ENCODE measurements around the gene DUSP8. TPM values are rescaled to one million over a fixed set of nuclear protein-coding genes. Genes with fewer than 3 reads are reported as not detected.

DUSP8 gene
- total RNA-seq, 1 experiment from 2014 or later: 10.2 TPM

DNA sequence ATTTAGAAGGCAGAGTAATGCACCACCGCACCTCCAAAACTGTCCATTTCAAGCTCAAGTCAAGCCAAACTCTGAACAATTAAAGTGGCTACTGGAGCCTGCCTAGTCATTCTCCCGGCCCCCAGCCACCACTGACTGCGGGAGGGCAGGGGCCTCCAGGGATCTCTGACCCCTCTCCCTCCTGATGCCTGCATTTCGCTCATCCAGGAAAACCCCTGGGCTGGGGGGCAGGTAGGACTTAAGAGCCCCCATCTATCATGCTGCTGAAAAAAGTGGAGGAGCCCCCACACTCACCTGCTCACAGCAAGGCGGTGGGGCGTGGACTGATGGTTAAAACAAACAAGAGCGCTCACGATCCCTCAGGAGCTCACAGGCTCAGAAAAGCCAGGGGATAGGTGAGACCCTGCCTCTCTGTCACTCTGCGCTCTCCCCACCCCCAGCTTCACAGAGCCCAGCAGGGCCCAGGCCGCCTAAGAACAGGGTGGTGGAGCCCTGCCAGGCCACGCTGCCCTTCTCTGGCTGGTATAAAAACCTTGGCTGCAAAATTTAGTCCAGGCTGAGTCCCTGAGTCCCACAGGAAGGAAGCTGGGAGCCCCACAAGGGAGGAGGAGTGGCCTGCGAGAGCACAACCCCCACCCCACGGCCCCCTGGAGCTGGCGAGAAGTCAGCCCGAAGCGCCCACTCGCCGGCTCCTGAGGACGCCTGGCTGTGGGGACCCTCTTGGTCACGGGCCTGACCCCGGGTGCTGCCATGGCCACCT, 64.5 kb downstream of the DUSP8 start:
- peaks cover 16% of the 10 kb centered on the region for H3K79me2 ChIP-seq (ENCODE audit: insufficient read depth, low read length)
- no peak overlapping the region for H2AFZ ChIP-seq (ENCODE audit: low read depth, low read length, poor library complexity, severe bottlenecking)
- no TSS peak for BruUV-seq (replicated peaks)
- H3K9me2 ChIP-seq (ENCODE audit: insufficient read depth): no peaks in the 10 kb centered on the region
- no peaks in the 10 kb centered on the region for H3K36me3 ChIP-seq (ENCODE audit: control insufficient read depth in 1 of 2, insufficient read depth in 2 of 2, low read length in 2 of 2)
- H3K9ac ChIP-seq (ENCODE audit: low read length): no peak overlapping the region
- ChIA-PET CTCF (no interaction called here), RAD21 (ENCODE audit: low non-redundant PET in 1 of 2, low total read pairs in 2 of 2, uncharacterized antibody in 2 of 2, unreplicated experiment in 2 of 2) (no interaction called here), POLR2A (no interaction called here)
- no peaks in the 10 kb centered on the region for H4K20me1 ChIP-seq (ENCODE audit: insufficient read depth)
- H3K27me3 ChIP-seq (ENCODE audit: insufficient read depth, low read length): no peaks in the 10 kb centered on the region
- no peak for DNase-seq (ENCODE audit: low read depth, low spot score)
- no peak for TF ChIP-seq RAD21 (IDR thresholded peaks at IDR 0.05; ENCODE audit: low read depth)
- TF ChIP-seq EZH2phosphoT487 (IDR thresholded peaks at IDR 0.05; ENCODE audit: borderline replicate concordance): no peak
- TF ChIP-seq SRF (IDR thresholded peaks at IDR 0.05; ENCODE audit: low read depth): no peak
- TF ChIP-seq, protein P1, sequence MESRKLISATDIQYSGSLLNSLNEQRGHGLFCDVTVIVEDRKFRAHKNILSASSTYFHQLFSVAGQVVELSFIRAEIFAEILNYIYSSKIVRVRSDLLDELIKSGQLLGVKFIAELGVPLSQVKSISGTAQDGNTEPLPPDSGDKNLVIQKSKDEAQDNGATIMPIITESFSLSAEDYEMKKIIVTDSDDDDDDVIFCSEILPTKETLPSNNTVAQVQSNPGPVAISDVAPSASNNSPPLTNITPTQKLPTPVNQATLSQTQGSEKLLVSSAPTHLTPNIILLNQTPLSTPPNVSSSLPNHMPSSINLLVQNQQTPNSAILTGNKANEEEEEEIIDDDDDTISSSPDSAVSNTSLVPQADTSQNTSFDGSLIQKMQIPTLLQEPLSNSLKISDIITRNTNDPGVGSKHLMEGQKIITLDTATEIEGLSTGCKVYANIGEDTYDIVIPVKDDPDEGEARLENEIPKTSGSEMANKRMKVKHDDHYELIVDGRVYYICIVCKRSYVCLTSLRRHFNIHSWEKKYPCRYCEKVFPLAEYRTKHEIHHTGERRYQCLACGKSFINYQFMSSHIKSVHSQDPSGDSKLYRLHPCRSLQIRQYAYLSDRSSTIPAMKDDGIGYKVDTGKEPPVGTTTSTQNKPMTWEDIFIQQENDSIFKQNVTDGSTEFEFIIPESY (IDR thresholded peaks at IDR 0.05; ENCODE audit: extremely low read depth, insufficient replicate concordance, low read length): no peak
- TF ChIP-seq, protein P2, sequence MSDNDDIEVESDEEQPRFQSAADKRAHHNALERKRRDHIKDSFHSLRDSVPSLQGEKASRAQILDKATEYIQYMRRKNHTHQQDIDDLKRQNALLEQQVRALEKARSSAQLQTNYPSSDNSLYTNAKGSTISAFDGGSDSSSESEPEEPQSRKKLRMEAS (IDR thresholded peaks at IDR 0.05): no peak
- no peak for TF ChIP-seq ZNF274 (IDR thresholded peaks at IDR 0.05; ENCODE audit: low read depth, low read length)
- no peak for TF ChIP-seq POLR2AphosphoS5 (IDR thresholded peaks at IDR 0.05; ENCODE audit: low read depth, low read length)
- no peaks in the 10 kb centered on the region for H3K9me3 ChIP-seq (ENCODE audit: control insufficient read depth in 1 of 2, insufficient read depth in 1 of 2, low read depth in 1 of 2, low read length in 2 of 2)
- no peak overlapping the region for H3K27ac ChIP-seq (ENCODE audit: low read depth, low read length)
- no peak for ATAC-seq
- H3K4me1 ChIP-seq (ENCODE audit: control insufficient read depth in 1 of 2, insufficient read depth in 2 of 2, low read length in 2 of 2): no peaks in the 10 kb centered on the region
- no peak overlapping the region for H3K4me3 ChIP-seq (replicated peaks in 1 of 2; ENCODE audit: low read depth in 1 of 2, low read length in 2 of 2)
- no peak overlapping the region for H3K4me2 ChIP-seq (ENCODE audit: low read length)
- intact Hi-C loops (cut with micrococcal nuclease): no loop called here

Measured in HCT116 (cell line).